Activated naive CD4-positive, alpha-beta T cell treated with anti-CD3 and anti-CD28 coated beads, Interleukin-2, amount 50 U/mL, for 24 hours (primary cell): ENCODE data around the gene CD99L2.

Source experiments
- H3K27ac Mint-ChIP-seq: one replicate; pipeline ENCODE4 v1.8.0; 2021; ENCODE audit warnings: mild to moderate bottlenecking, mixed read lengths
- H3K27me3 Mint-ChIP-seq: one replicate; pipeline ENCODE4 v1.8.0; 2021; ENCODE audit warnings: mixed read lengths
- H3K36me3 Mint-ChIP-seq: one replicate; pipeline ENCODE4 v1.8.0; 2021; ENCODE audit warnings: mixed read lengths
- H3K4me1 Mint-ChIP-seq: one replicate; pipeline ENCODE4 v1.8.0; 2021; ENCODE audit warnings: mixed read lengths
- H3K4me3 Mint-ChIP-seq: one replicate; pipeline ENCODE4 v1.8.0; 2021; ENCODE audit warnings: mild to moderate bottlenecking, mixed read lengths
- H3K9me3 Mint-ChIP-seq: one replicate; pipeline ENCODE4 v1.8.0; 2021; ENCODE audit warnings: mixed read lengths

Gene CD99L2

DNA sequence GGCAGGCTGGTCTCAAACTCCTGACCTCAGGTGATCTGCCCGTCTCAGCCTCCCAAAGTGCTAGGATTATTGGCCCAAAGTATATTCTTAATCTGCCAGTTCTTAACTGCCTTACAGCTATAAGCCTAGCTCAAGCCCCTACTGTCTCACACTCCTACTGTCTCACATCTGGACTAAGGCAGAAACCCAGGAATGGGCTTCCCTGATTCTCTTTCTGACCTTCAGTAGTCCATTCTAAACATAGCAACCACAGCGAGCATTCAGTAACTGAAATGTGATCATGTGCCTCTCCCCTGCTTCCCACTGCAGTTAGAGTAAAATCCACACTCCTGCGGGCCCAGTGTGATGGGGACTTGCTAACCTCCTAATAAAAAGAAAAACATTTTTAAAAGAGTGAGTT is 146.3 kb downstream of the CD99L2 start:
- no peaks in the 10 kb centered on the region for H3K36me3 Mint-ChIP-seq
- H3K4me3 Mint-ChIP-seq, result no peak overlapping the region
- H3K9me3 Mint-ChIP-seq, result no peaks in the 10 kb centered on the region
- no peaks in the 10 kb centered on the region for H3K4me1 Mint-ChIP-seq
- H3K27me3 Mint-ChIP-seq, result no peaks in the 10 kb centered on the region
- H3K27ac Mint-ChIP-seq, result no peak overlapping the region

DNA sequence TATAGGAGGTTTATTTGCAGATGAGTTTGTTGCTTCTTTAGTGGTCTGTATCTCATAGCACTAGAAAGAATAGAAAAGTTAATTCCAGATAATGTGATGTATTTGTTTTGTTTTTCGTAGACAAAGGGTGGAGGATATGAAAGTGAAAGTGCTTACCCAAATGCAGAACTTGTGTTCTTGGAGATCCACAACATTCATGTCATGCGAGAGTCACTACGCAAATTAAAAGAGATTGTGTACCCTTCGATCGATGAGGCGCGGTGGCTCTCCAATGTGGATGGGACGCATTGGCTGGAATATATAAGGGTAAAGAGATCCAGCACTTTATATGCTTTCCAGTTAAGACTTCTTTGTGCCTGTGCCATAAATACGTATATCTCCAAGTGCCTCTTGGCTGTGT is 162.0 kb downstream of the CD99L2 start:
- Mint-ChIP-seq H3K9me3 (no peaks in the 10 kb centered on the region), H3K36me3 (peaks cover 23% of the 10 kb centered on the region), H3K27ac (no peak overlapping the region), H3K27me3 (no peaks in the 10 kb centered on the region), H3K4me3 (peak overlapping the region; percentile 52), H3K4me1 (peaks cover 37% of the 10 kb centered on the region)

DNA sequence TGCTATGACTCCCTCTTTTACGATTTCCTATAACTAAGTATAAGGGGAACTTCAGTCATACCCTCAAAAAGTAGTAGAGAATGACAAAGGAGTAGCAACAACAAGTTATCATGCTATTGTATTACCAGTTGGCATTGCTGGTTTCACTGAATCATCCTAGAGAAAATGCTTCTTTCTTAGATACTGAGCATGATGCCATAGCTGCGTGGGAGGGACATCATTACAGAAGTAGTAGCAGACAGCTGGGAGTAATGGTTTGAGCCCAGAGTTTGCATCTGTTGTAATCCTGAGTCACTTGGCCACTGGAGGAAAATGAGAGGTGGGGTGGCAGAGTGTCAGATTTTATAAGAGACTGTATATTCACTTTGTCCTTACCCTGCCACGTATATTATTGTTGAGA is 166.7 kb downstream of the CD99L2 start:
- Mint-ChIP-seq H3K27ac (peak overlapping the region; percentile 98), H3K27me3 (no peaks in the 10 kb centered on the region)

DNA sequence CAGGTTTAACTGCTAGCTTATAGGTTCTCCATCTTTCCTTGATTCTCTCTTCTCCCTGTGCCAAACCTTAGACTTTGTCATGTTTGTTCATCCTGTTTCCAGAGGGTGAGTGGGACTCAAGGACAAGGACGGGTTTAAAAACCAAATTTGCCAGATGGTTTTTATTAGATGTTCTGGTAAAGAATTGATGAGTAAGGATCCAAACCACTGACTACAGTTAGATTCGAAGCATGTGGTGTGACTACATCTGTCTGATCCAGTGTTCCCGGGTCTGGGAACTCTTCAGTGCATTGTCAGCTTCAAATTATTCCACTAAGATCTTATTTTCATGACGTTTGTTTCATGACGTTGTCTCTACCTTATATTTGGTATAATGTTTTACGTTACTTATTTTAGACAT is 167.7 kb downstream of the CD99L2 start:
- no peaks in the 10 kb centered on the region for H3K27me3 Mint-ChIP-seq
- peaks cover 38% of the 10 kb centered on the region for H3K4me1 Mint-ChIP-seq
- no peaks in the 10 kb centered on the region for H3K9me3 Mint-ChIP-seq
- peaks cover 17% of the 10 kb centered on the region for H3K36me3 Mint-ChIP-seq
- H3K27ac Mint-ChIP-seq, result no peak overlapping the region
- H3K4me3 Mint-ChIP-seq, result no peak overlapping the region

More for the DNA sequence above, 166.7 kb downstream of the CD99L2 start:
- Mint-ChIP-seq H3K4me3 (peak overlapping the region; percentile 60), H3K36me3 (peaks cover 17% of the 10 kb centered on the region), H3K4me1 (peaks cover 39% of the 10 kb centered on the region), H3K9me3 (no peaks in the 10 kb centered on the region)

DNA sequence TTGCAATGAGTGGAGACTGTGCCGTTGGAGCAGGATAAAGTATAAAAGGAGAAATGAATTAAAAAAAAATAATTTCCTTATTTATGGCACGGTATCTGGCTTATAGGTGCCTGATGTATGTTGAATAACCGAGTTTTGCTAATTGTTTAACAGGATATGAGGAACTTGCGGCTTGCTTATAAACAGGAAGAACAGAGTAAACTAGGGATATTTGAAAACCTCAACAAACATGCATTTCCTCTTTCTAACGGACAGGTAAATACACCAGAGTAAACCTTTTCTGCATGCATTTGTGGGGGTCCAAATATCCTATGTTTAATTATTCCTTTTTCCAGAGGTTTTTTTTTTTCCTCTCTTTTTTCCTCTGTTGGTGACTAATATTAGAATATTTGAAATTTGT is 168.5 kb downstream of the CD99L2 start:
- Mint-ChIP-seq H3K4me3 (no peak overlapping the region), H3K27ac (no peak overlapping the region), H3K27me3 (no peaks in the 10 kb centered on the region), H3K36me3 (peaks cover 15% of the 10 kb centered on the region), H3K4me1 (peaks cover 37% of the 10 kb centered on the region), H3K9me3 (no peaks in the 10 kb centered on the region)

DNA sequence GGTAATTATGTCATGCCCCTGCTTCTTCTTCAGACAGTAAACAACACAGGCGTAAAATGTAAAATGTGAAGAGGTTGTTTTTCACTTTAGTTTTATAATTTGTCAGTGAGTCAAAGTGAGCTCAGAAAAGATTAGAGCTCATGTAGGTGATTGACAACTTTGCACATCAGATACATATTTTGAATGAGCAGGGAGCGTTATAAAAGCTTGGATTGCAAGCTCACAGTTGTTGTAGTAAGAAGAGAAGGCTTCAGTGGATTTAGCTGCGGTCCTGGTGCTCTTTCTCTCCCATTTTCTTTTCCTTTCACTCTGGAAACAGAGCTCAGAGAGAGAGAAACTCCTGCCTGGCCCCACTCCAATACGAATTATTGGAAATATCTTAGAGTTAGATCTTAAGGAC is 178.8 kb downstream of the CD99L2 start:
- H3K4me3 Mint-ChIP-seq, result no peak overlapping the region
- H3K27me3 Mint-ChIP-seq, result no peaks in the 10 kb centered on the region
- no peaks in the 10 kb centered on the region for H3K9me3 Mint-ChIP-seq
- peaks cover 4% of the 10 kb centered on the region for H3K36me3 Mint-ChIP-seq
- peaks cover 40% of the 10 kb centered on the region for H3K4me1 Mint-ChIP-seq
- H3K27ac Mint-ChIP-seq, result peak overlapping the region; percentile 30
